Cerebellar cortex (tissue), 1 donor: ENCODE measurements around the gene HNF4A.

Source experiments
- DNase-seq: peaks from one replicate; pipeline ENCODE4 v3.0.0-alpha.2; 2015; ENCODE audit warnings: low spot score

The HNF4A gene

DNA sequence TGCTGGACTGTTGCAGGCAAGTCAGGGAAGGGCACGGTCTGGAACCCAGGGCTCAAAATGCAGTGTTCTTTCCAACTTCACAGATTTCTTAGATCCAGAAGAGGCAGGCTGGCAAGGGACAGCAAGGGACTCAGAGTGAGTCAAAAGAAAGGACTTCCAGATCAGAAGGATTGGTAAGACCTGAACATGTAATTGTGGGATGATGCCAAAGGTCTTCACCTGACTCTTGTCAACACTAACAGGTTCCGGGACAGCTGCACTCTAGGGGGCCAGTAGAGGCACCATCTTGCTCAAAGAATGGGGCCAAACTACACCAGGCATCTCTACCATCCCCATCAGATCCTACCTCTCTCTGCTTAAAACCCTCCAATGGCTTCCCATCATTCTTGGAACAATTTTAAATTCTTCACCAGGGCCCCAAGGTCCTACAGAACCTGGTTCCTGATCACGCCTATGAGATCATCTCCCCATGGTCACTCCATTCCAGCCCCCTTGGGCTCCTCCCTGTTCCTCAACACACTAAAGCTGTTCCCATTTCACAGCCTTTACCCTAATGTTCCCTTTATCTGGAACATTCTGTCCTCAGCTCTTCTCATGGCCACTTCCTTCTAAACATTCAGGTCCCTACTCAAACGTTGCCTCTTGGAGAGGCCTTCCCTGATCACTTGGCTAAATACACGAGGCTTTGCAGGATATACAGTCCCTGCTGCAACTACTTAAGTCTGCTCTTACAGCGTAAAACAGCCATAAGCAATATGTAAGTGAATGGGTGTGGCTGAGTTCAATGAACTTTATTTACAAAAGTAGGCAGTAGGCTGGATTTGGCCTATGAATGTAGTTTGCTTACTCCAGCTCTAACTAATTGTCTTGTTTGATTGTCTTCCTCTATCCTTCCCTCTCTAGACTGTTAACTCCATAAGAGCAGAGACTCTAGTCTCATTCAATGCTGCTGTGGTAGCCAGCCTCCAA lies 90.5 kb downstream of the HNF4A start:
- DNase-seq = no peak

DNA sequence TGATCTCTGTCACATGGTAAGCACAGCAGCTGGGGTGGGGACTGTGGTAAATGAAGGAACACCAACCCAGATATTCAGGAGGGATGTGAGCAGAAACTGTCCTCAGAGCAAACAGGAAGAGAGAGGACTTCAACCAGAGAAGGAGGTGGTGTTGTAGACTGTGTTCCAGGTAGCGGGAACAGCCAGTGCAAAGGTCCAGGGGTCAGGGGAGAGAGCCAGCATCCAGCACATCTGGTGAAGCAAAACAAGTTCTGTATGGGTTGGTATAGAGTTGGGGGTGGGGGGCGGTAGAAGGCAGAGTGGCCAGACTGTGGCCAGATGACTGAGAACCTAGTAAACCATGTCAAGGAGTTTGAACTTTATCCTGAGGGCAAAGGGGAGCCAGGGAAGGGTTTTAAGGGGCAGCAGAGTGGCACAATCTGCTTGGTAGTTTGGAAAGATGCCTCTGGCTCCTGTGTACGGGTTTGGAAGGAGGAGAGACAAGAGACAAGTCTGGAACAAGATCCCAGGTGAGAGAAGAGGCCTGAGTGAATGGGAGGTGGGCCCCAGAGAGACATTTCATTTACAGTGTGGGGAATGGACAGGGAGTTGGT lies 92.4 kb downstream of the HNF4A start:
- DNase-seq = no peak

DNA sequence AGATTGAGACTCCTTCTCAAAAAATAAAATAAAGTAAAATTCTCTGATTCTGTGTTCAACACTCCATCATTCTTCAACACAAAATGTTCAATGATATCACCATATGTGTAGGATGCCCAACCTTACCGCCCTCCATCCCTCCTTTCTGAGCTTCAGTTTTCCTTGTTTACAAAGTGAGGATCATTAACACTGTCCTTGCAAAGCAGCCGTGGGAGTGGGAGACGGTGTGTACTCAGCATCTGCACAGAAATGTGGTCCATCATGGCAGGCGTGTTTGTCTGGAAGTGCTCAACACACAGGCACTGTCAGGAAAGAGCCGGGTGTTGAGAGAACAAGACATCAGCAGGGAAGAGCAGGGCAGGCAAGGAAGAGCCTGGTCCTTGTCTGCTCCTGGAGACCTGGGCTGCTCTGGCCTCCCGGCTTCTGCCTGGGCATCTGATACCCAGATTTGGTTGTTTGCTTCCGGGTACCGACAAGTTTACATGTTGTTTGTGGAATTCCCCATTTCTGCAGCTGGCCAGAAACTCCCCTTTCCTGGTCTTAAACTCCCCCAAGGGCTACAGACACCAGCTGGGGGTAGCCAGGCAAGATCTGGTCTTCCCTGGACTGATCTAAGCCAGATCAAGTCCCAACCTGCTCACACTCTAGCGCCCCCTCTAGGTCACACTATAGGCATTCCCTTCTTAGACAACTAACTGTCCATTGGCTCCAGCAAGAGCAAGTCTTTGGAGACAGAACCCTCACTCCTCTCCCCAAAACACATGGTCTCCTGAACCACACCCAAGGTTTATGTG lies 93.5 kb downstream of the HNF4A start:
- peak; percentile 21 for DNase-seq

DNA sequence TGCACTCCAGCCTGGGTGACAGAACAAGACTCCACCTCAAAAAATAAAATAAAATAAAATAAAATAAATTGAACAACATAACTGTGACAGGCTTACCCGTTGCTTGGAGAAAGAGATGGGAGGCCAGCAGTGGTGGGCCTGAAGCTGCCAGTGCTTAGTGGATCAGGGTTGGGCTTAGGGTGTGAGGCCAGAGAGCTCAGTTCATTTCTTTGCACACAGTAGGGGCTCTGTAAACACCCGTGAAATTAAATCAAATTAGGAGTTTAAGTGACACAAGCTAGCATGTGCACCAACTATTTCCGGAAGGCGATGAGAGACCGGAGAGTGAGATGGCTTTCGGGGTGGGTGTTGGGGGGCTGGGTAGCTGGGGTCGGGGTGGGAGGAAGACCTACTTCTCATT lies 94.4 kb downstream of the HNF4A start:
- no peak for DNase-seq

DNA sequence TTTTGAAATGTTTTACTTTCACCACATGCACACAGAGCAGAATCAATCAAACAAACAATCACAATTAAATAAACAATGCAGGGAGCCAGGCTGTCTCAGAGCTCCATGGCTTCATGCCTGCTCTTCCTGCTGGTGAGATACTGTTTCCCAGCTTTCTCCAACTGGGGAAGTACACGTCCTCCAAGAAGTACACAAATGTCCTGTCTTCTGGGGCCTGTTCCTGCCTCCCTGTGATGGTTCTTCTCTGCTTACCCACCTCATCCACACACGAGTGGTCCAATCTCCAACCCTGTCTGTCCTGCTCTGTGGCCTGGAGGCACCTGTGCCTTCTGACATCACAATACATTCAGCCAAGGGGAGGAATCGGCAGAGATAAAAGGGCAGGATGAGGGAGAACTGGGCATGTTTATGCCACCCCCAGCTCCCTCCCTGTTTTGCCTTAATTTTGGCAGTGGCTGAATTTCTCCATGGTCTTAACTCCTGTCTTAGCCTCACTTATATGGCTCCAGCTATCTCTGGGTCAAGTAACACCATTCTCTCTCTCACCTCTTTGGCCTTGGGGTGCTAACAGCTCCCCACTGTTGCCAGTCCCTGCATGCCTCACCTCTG lies 94.9 kb downstream of the HNF4A start:
- no peak for DNase-seq

DNA sequence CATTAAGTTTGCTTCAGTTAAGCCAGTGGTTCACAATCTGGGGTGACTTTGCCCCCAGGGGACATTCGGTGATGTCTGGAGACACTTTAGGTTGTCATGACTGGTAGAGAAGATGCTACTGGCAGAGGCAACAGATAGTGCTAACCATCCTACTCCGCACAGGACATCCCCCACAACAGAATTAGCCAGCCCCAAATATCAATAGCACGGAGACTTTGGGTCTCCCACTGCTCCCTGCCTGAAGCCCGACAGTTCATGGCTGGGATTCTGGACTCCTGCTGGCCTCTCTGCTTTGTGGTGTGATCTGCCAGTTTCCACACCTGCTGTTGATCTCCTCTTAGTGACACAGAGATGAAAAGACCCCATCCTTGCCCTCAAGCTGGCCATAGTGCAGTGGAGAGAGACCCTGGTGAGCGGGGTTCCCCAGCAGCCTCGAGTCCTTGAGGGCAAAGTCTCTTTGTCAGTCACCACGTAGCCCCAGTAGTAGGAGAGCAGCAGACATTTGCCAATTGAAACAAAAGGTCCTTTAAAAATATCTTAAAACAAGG lies 95.5 kb downstream of the HNF4A start:
- DNase-seq = no peak

DNA sequence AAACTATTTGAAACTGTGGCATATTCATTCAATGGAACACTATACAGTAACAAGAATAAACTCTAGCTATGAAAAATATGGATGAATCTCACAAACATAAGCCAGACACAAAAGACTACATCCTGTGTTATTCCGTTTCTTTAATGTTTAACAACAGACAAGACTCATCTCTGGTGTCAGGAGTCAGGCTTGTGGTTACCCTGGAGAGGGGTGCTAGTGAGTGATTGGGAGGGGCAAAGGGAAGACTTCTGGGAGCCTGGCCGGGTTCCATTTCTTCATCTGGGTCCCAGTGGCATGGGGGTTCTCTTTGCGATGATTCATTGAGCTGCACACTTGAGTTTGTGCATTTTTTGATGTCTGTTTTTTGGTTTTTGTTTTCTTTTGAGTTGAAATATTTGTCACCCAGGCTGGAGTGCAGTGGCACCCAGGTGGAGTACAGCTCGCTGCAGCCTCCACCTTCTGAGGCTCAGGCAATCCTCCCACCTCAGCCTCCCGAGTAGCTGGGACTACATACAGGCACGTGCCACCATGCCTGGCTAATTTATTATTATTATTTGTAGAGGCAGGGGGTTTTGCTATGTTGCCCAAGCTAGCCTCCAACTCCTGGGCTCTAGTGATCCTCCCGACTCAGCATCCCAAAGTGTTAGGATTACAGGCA lies 98.9 kb downstream of the HNF4A start:
- DNase-seq = no peak

DNA sequence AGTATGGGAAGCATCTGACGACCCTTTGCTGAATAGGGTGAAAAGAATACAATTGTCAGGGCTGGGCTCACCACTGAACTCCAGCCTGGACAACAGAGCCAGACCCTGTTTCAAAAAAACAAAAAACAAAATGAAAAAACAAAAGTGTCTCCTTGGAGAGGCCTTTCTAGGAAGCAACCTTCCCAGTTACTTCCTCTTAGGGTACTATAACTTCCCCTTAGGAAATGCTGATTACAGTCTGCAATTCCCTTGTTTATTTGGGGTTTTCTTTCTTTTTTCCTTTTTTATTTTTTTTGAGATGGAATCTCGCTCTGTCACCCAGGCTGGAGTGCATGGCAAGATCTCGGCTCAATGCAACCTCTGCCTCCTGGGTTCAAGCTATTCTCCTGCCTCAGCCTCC lies 99.6 kb downstream of the HNF4A start:
- no peak for DNase-seq

DNA sequence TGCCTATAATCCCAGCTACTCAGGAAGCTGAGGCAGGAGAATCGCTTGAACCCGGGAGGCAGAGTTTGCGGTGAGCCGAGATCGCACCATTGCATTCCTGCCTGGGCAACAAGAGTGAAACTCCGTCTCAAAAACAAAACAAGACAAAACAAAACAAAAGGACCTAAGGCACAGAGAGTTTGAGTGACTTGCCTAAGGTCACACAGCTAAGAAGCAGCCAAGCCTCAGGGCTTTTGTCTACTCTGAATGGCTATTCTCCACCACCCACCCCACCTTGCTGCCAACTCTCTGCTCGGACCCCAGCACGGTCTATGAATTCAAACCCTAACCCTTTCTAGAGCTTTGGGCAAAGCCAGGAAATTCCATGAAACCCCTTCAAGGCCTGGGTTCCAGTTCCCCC lies 101.1 kb downstream of the HNF4A start:
- no peak for DNase-seq

DNA sequence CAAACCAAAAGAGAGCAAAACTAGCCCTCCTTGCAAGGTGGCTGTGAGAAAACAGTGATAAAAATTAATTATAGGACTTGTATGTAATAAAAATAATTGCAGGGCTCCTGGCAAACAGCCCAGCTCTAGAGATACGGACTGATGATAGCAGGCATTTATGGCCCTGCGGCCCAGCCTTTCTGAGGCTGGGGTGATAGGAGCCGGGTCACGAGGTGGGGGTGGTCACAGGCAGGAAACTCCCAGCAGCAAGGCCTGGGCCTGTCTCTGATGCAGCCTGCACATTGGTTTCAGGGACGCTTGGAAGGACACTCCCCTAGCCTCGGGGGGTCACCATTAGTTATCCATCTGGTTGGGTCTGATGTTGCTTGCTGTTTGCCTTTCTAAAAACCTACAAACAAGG lies 101.5 kb downstream of the HNF4A start:
- no peak for DNase-seq

DNA sequence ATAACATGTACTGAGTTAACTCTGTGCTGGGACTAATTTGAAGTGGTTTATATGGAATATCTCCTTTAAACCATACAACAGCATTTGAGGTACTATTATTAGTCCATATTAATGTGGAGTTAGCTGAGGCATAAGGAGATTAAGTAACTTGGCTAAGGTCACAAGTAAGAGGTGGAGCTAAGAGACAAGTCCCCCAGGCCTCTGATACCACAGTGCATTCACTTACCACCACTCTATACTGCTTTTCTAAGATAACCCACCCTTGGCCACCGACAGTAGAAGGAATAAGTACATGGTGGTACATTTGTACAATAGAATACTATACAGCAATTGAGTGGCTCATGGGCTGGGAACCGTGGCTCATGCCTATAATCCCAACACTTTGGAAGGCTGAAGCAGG lies 103.8 kb downstream of the HNF4A start:
- DNase-seq = no peak

DNA sequence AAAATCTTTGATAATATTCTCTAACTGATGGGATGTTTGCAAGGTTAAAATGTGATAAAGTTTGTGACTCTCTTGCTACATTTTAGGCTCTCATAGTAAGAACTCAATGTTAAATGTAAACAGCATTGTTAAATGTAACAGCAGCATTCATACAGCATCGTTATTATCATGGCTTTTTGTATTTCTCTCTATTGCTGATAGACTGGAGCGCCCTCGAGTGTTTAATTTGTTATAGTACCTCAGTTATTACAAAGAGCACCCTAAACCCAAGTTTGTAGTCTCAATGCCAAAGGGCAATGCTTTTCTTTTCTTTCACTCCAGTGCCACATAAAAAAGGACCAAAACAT lies 105.3 kb downstream of the HNF4A start:
- peak; percentile 45 for DNase-seq

DNA sequence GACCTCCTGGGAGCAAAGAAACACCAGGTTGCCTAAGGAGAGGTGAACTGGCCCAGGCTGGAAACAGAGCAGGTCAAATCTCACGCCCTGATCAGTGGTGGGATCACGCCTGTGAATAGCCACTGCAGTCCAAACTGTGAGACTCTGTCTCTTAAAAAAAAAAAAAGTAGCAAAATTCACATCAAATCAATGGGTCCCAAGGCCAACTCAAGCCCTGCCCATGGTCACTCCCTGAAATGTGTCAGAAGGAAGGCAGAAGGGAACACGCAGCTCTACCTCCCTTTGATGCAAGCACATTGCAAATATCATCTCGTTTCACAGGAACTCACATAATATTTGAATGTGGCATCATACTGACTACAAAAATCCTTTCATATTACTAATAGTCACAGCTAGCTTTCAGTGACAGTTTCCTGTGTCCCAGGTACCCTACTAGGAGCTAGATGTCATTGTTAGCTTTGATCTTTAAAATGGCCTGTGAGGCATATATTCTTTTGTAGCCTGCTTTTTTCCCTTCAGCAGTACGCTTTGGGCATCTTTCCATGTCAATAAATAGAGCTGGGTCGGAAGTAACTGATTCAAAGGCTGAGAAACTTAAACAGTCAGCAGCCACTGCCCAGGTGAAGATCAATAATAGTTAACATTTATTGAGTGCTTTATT lies 105.8 kb downstream of the HNF4A start:
- DNase-seq = no peak

DNA sequence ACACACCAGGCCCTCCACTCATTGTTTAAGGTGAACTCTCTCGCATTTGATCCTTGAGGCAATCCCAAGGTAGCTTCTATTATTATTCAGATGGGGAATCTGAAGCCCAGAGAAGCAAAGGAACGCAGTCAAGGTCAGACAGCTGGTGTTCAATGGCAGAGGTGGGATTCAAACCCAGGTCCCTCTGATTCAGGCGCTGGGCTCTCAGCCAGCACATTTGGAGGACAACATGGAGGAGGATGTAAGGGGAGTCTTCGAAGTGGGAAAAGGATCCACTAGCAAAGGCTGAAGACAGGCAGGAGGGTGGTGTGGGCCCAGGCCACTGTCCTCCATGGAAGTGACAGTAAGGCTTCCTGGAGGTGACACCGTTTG lies 106.3 kb downstream of the HNF4A start:
- no peak for DNase-seq

DNA sequence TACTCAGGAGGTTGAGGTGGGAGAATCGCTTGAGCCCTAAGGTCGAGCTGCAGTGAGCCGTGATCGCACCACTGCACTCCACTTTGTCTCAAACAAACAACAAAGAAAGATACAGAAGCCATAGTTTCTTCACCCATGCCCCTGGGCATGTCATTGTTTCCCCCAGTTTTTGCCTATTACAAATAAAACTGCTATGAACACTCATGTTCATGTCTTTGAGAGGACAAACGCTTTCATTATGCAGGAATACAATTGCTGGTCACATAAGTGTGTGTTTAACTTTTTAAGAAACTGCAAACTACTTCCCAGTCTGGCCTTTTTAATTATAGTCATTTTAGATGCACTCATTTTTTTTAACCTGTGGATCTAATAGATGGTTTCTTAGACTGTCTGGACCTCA lies 108.0 kb downstream of the HNF4A start:
- DNase-seq = no peak

DNA sequence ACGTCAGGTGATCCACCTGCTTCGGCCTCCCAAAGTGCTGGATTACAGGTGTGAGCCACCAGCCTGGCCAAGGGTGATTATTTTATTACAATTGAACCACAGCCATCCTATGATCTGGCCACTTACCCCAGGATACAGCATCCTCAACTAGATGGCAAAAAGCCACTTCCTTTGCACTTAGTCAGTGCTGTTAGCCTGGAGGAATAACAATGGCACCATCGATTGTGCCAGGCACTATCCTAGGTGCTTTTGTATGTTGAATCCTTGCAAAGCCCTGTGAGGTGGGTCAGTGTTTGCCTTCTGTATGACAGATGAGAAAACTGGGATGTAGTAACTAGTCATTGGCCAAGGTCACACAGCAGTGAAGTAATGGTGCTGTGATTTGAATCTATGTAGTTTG lies 109.0 kb downstream of the HNF4A start:
- no peak for DNase-seq

DNA sequence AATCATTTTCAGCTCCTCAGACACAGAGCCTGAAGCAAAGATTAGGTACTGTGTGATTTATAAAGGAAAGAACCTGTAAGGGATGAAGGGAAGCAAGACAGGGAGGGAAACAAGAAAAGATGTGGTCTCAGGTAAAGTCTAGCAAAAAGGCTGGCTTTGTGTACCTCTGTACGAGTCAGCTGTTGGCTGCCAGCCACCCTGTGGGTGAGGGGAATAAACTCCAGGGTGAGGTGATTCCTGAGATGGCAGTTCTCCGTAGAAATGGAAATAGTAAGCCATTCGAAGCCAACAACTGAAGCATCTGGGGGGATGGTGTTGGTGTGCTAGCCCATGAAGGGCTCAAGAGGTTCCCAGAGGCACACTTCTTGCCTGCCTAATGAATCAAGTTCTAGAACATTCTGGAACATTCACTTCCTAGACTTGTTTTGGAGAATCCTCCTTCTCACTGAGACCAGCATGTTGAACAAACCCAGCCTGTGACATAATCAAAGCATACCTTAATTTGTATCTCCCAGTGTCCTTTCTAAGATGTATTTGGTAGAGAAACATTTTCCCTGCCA lies 109.6 kb downstream of the HNF4A start:
- DNase-seq = no peak

DNA sequence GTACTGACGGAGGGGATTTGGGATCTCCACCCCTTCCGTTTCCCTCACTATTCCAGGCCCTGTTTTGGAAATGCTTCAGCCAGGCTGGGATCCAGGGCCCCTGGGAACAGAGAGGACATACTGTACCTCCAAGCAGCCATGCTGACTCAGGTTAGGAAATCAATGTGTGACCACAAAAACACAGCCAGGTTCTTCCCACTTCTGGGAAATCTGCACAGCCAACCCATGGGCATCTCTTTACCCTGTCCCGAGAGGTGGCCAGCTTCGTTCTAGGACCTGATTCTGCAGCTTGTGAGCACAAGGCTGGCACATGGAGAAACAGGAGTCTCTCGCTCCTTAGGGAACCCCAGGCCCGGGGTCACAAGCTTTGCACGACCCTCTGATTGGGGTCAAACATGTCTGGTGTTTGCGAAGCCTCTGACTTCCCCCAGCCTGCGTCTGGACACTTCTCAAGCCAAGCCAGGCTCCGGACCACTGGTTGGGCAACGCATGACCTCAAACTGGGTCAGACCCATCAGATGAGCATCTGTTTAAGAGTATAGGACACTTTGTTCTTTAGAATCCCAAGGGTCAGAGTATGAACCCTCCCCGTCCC lies 111.9 kb downstream of the HNF4A start:
- peak; percentile 58 for DNase-seq

DNA sequence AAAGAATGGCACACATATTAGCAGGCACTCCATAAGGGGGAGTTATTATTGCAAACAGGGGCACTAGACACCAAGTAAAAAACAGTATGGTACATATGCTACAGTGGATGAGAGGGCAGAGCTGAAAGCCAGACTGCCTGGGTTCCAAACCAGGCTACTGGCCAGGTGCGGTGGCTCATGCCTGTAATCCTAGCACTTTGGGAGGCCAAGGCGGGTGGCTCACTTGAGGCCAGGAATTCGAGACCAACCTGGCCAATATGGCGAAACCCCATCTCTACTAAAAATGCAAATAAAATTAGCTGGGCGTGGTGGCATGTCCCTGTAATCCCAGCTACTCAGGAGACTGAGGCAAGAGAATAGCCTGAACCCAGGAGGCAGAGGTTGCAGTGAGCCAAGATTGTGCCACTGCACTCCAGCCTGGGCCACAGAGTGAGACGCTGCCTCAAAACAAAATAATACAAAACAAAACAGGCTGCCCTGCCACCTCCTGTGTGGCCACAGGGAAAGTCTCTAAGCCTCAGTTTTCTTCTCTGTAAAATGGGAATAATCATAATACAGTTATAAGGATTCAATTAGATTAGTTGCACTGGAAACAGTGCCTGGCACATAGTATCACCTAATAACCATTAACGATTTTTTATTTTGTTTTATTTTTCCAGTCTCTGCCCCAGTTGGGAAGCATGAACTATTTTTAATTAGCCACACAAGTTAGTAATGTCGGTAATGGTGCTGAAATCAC lies 112.7 kb downstream of the HNF4A start:
- no peak for DNase-seq

DNA sequence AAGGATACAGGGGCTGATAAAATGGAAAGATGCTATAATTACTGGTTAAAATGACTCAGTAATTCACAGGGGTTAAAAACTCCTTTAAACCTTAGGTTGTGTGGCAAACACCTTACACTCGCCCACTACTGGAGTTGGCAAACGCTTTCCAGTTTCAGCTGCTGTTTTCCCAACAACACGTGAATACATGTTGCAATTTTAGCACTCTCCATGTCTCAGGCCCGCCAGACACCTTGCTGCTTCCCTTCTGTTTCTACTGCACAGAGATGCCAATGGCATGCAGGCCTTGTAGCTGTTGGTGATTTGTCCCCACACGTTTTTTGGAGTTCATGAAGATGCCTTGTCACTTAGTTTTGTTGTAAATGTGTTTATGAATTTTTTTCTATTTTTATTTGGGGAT lies 114.8 kb downstream of the HNF4A start:
- peak; percentile 80 for DNase-seq
